HFFc6 (cell line): ENCODE results near the gene CHST12. TPM values are rescaled to one million over a fixed set of nuclear protein-coding genes. Genes with fewer than 3 reads are reported as not detected.

Experiments used
- DNase-seq: peaks from one replicate; pipeline ENCODE4 v3.0.0-alpha.2; 2018
- H3K27ac Mint-ChIP-seq: 2 replicates; pipeline ENCODE4 v1.8.0; 2020; ENCODE audit warnings: mild to moderate bottlenecking, mixed read lengths
- H3K27me3 Mint-ChIP-seq: 2 replicates; pipeline ENCODE4 v1.8.0; 2021; ENCODE audit warnings: mild to moderate bottlenecking, moderate library complexity, mixed read lengths; ENCODE audit not compliant: insufficient read depth
- H3K36me3 Mint-ChIP-seq: 2 replicates; pipeline ENCODE4 v1.8.0; 2021; ENCODE audit warnings: low read depth, mixed read lengths
- H3K4me1 Mint-ChIP-seq: 2 replicates; pipeline ENCODE4 v1.8.0; 2020; ENCODE audit warnings: low read depth, mixed read lengths
- H3K4me3 Mint-ChIP-seq: 2 replicates; pipeline ENCODE4 v1.8.0; 2020; ENCODE audit warnings: mild to moderate bottlenecking, moderate library complexity, mixed read lengths
- H3K9me3 Mint-ChIP-seq: 2 replicates; pipeline ENCODE4 v1.8.0; 2020; ENCODE audit warnings: mild to moderate bottlenecking, mixed read lengths
- CTCF ChIP-seq: fragments of 200-600 bp; sonication (generic); IDR thresholded peaks from 2 replicates; pipeline ENCODE4 v1.5.0; 2021; ENCODE audit warnings: antibody characterized with exemption, mild to moderate bottlenecking
- total RNA-seq, 6 experiments: library from RNA; stranded (reverse); fragmentation: NEBNext Ultra II Directional; extraction: Animal tissue kit (Norgen Biotek cat#: 25700); gene quantifications; 2 replicates in 1 of 6; 3 replicates in 5 of 6; pipeline ENCODE4 v1.2.3, GENCODE V29; 2021

Gene CHST12
- total RNA-seq, 6 experiments from 2014 or later, result 25.7 to 31.4 (median 27.2) TPM

GRCh38 chr7:2379161-2379560, 24.2 kb upstream of the CHST12 start:
- H3K4me1 Mint-ChIP-seq, result no peaks in the 10 kb centered on the region
- H3K4me3 Mint-ChIP-seq, result no peak overlapping the region
- peaks cover 6% of the 10 kb centered on the region for H3K27me3 Mint-ChIP-seq
- no peak for DNase-seq
- H3K9me3 Mint-ChIP-seq, result peaks cover 4% of the 10 kb centered on the region; the same call in 1 of the 2 replicates
- peaks cover 52% of the 10 kb centered on the region for H3K36me3 Mint-ChIP-seq
- no peak for TF ChIP-seq CTCF
- no peak overlapping the region for H3K27ac Mint-ChIP-seq

- Mint-ChIP-seq H3K27ac (no peak overlapping the region), H3K4me1 (no peaks in the 10 kb centered on the region), H3K27me3 (peaks cover 8% of the 10 kb centered on the region), H3K9me3 (peaks cover 4% of the 10 kb centered on the region; the same call in 1 of the 2 replicates), H3K4me3 (no peak overlapping the region), H3K36me3 (peaks cover 49% of the 10 kb centered on the region)
- no peak for TF ChIP-seq CTCF
- DNase-seq, result no peak
These were observed 23.5 kb upstream of the CHST12 start for GRCh38 chr7:2379821-2380450.

GRCh38 chr7:2380461-2380860, 22.9 kb upstream of the CHST12 start:
- Mint-ChIP-seq H3K36me3 (peaks cover 44% of the 10 kb centered on the region), H3K9me3 (peaks cover 4% of the 10 kb centered on the region; the same call in 1 of the 2 replicates), H3K4me1 (no peaks in the 10 kb centered on the region), H3K27ac (no peak overlapping the region), H3K27me3 (peaks cover 8% of the 10 kb centered on the region), H3K4me3 (no peak overlapping the region)
- DNase-seq, result no peak
- TF ChIP-seq CTCF, result no peak

- peaks cover 36% of the 10 kb centered on the region for H3K36me3 Mint-ChIP-seq
- no peak overlapping the region for H3K27ac Mint-ChIP-seq
- no peak overlapping the region for H3K4me3 Mint-ChIP-seq
- TF ChIP-seq CTCF, result no peak
- peaks cover 8% of the 10 kb centered on the region for H3K27me3 Mint-ChIP-seq
- no peak for DNase-seq
- H3K9me3 Mint-ChIP-seq, result peaks cover 4% of the 10 kb centered on the region; the same call in 1 of the 2 replicates
- H3K4me1 Mint-ChIP-seq, result peaks cover 5% of the 10 kb centered on the region; the same call in 1 of the 2 replicates
These were observed 22.2 kb upstream of the CHST12 start for GRCh38 chr7:2381227-2381626.

- no peak for TF ChIP-seq CTCF
- no peak overlapping the region for H3K27ac Mint-ChIP-seq
- peaks cover 4% of the 10 kb centered on the region; the same call in 1 of the 2 replicates for H3K9me3 Mint-ChIP-seq
- no peak overlapping the region for H3K4me3 Mint-ChIP-seq
- peaks cover 29% of the 10 kb centered on the region for H3K36me3 Mint-ChIP-seq
- H3K4me1 Mint-ChIP-seq, result peaks cover 5% of the 10 kb centered on the region; the same call in 1 of the 2 replicates
- peaks cover 6% of the 10 kb centered on the region for H3K27me3 Mint-ChIP-seq
- no peak for DNase-seq
These were observed 21.4 kb upstream of the CHST12 start for GRCh38 chr7:2381881-2382509.
